Stomach (tissue), 4 donors: Measurements from ENCODE around the gene MOCS1.

Experiments
- CTCF ChIP-seq, 7 experiments: fragments of 450-650 bp in 4 of 7; fragments of 200-600 bp in 3 of 7; sonication (generic) in 3 of 7; IDR thresholded peaks; one replicate each; pipeline ENCODE4 v1.5.1; 2016 to 2019; ENCODE audit warnings: antibody characterized with exemption in 7 of 7, control low read depth in 2 of 7, mild to moderate bottlenecking in 1 of 7
- POLR2A ChIP-seq, 4 donors: fragments of 450-650 bp; IDR thresholded peaks; one replicate each; pipeline ENCODE4 v1.6.1; 2016; ENCODE audit warnings: antibody characterized with exemption in 4 of 4, control low read depth in 2 of 4, mild to moderate bottlenecking in 1 of 4, moderate library complexity in 1 of 4

GRCh38 chr6:39876826-39877225, 57.4 kb downstream of the MOCS1 start:
- TF ChIP-seq CTCF (IDR thresholded peaks at IDR 0.05) (no peak), POLR2A (IDR thresholded peaks at IDR 0.05) (no peak)
